Kidney (tissue), 14 donors: ENCODE measurements around the gene CASQ2. TPM values are rescaled to one million over a fixed set of nuclear protein-coding genes. Genes with fewer than 3 reads are reported as not detected.

Source experiments
- DNase-seq, 5 donors: peaks; one replicate each; pipeline ENCODE4 v3.0.0-alpha.2; 2013 to 2020
- FAIRE-seq: peaks from 2 replicates; lab custom pipeline; 2012; peaks lifted over from hg19 to GRCh38; lab: Jason Lieb, UNC
- H3K27ac ChIP-seq, 2 donors: one replicate each; pipeline ENCODE4 v1.7.0; 2013; ENCODE audit warnings: low read depth in 2 of 2, low read length in 2 of 2, inconsistent platforms in 1 of 2
- H3K27me3 ChIP-seq: one replicate; pipeline ENCODE4 v1.7.1; 2013; ENCODE audit warnings: low read length, inconsistent platforms; ENCODE audit not compliant: control insufficient read depth, insufficient read depth
- H3K36me3 ChIP-seq, 3 donors: one replicate each; pipeline versions ENCODE4 v1.7.0 to v1.7.1; 2013; ENCODE audit warnings: low read length in 3 of 3, control low read depth in 1 of 3, inconsistent platforms in 1 of 3; ENCODE audit not compliant: insufficient read depth in 3 of 3, control insufficient read depth in 2 of 3
- H3K4me1 ChIP-seq, 3 donors: one replicate each; pipeline versions ENCODE4 v1.7.0 to v1.7.1; 2013; ENCODE audit warnings: low read length in 3 of 3, inconsistent platforms in 1 of 3, low read depth in 1 of 3; ENCODE audit not compliant: control insufficient read depth in 2 of 3, insufficient read depth in 2 of 3
- H3K4me3 ChIP-seq, 3 donors: one replicate each; pipeline versions ENCODE4 v1.7.0 to v1.8.1; 2013; ENCODE audit warnings: low read length in 3 of 3, control low read depth in 1 of 3, inconsistent platforms in 1 of 3
- H3K9ac ChIP-seq, 3 donors: one replicate each; pipeline versions ENCODE4 v1.7.0 to v1.7.1; 2013; ENCODE audit warnings: low read length in 3 of 3, control low read depth in 1 of 3, inconsistent platforms in 1 of 3
- H3K9me3 ChIP-seq, 3 donors: one replicate each; pipeline versions ENCODE4 v1.7.0 to v1.7.1; 2013; ENCODE audit warnings: low read length in 3 of 3, control low read depth in 1 of 3, inconsistent platforms in 1 of 3; ENCODE audit not compliant: control insufficient read depth in 2 of 3, insufficient read depth in 1 of 3
- CTCF ChIP-seq: IDR thresholded peaks from 3 replicates; pipeline ENCODE4 v1.5.1; 2012; ENCODE audit warnings: mild to moderate bottlenecking, moderate library complexity, borderline replicate concordance; ENCODE audit not compliant: insufficient read depth; ENCODE audit errors: extremely low read depth
- intact Hi-C: fragments of 100-400 bp; cut with DNase I; formaldehyde crosslinking; loops from one replicate; pipeline ENCODE4 v1.11.1; 2022
- polyA plus RNA-seq: library from polyadenylated mRNA; stranded (reverse); fragments of 350-450 nt; fragmentation: Illumina TruSeq; extraction: RNeasy Lipid Tissue Mini Kit (QIAGEN cat#74804); gene quantifications from one replicate; pipeline ENCODE4 v1.2.3, GENCODE V29; 2014; ENCODE audit warnings: low read depth, low replicate concordance; ENCODE audit not compliant: insufficient read depth
- total RNA-seq: library from RNA; stranded (reverse); fragmentation: NEBNext Ultra II Directional; extraction: Animal tissue kit (Norgen Biotek cat#: 25700); gene quantifications from one replicate; pipeline ENCODE4 v1.2.1, GENCODE V29; 2021
- donor health status: control.
- donor health status: control.
- donor health status: control.
- donor health status: control.
- donor health status: control.
- donor health status: DM: yes; HTN: yes; CAD: no.
- donor health status: Normal renal cell carcinoma (clear cell type).

Gene CASQ2
- total and polyA plus RNA-seq, 2 donors from 2014 or later, result 2.3 to 2.6 TPM

GRCh38 chr1:115705963-115706362 is 62.6 kb downstream of the CASQ2 start:
- TF ChIP-seq CTCF, result no peak
- H3K36me3 ChIP-seq, result no peaks in the 10 kb centered on the region
- no peaks in the 10 kb centered on the region for H3K4me1 ChIP-seq
- FAIRE-seq (no peak), DNase-seq (no peak)
- H3K9ac ChIP-seq, result no peak overlapping the region
- no peaks in the 10 kb centered on the region for H3K9me3 ChIP-seq
- no peaks in the 10 kb centered on the region for H3K27me3 ChIP-seq
- no peak overlapping the region for H3K4me3 ChIP-seq
- H3K27ac ChIP-seq, result no peak overlapping the region
- intact Hi-C loops, result no loop called here

GRCh38 chr1:115705085-115705951 is 63.2 kb downstream of the CASQ2 start:
- Histone ChIP-seq H3K27ac (no peak overlapping the region), H3K27me3 (no peaks in the 10 kb centered on the region), H3K36me3 (no peaks in the 10 kb centered on the region), H3K4me1 (no peaks in the 10 kb centered on the region), H3K9me3 (no peaks in the 10 kb centered on the region), H3K9ac (no peak overlapping the region), H3K4me3 (no peak overlapping the region)
- peak in 2 of 5 donors; percentile 32 to 64 for DNase-seq
- FAIRE-seq, result no peak
- TF ChIP-seq CTCF, result no peak
- intact Hi-C loops, result no loop called here

DNA sequence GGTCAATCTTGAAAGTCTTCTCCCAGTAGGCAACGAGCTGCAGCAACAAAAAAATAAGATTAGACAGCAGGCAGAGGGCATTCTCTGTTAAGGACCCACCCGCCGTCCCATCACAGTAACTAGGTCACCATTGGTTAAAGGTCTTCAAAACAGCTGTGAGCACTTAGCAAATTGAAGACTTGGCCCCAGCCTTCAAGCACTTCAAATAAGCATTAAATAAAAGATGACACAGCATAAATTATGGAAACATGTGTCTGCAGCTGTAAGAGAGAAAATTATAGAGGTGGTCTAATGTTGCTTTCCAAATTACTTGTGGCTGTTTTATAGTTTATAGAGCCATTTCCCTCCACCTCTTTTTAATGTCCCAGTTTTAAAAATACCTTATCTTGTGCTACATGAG is 65.6 kb downstream of the CASQ2 start:
- no peak for TF ChIP-seq CTCF
- intact Hi-C loops, result no loop called here
- Histone ChIP-seq H3K27me3 (no peaks in the 10 kb centered on the region), H3K36me3 (no peaks in the 10 kb centered on the region), H3K4me1 (no peaks in the 10 kb centered on the region), H3K4me3 (no peak overlapping the region), H3K9ac (no peak overlapping the region), H3K9me3 (no peaks in the 10 kb centered on the region), H3K27ac (no peak overlapping the region)
- DNase-seq (peak in 1 of 5 donors; percentile 69), FAIRE-seq (no peak)

GRCh38 chr1:115701090-115701489 is 67.4 kb downstream of the CASQ2 start:
- Histone ChIP-seq H3K4me1 (no peaks in the 10 kb centered on the region), H3K9me3 (no peaks in the 10 kb centered on the region), H3K27me3 (no peaks in the 10 kb centered on the region), H3K27ac (no peak overlapping the region), H3K4me3 (no peak overlapping the region), H3K9ac (no peak overlapping the region), H3K36me3 (no peaks in the 10 kb centered on the region)
- DNase-seq (no peak), FAIRE-seq (no peak)
- intact Hi-C loops, result no loop called here
- TF ChIP-seq CTCF, result no peak
